HG03045 (cell line): ENCODE results near the gene SOX15.

ENCODE experiments used
- ATAC-seq: cut with Tn5 transposase; IDR thresholded peaks from one replicate; pipeline ENCODE4 v1.9.1; 2021; ENCODE audit warnings: mild to moderate bottlenecking, moderate library complexity; ENCODE audit not compliant: unreplicated experiment

Gene SOX15

GRCh38 chr17:7559320-7560171 is 30.3 kb downstream of the SOX15 start:
- no peak for ATAC-seq

GRCh38 chr17:7558544-7559319 is 31.2 kb downstream of the SOX15 start, which contains the start of gene TNFSF13:
TSS of gene TNFSF13 (plus strand) at chr17:7558750. CDS start at chr17:7559040, 290 bp downstream.
- ATAC-seq = no peak

- ATAC-seq = no peak
Measured at GRCh38 chr17:7557775-7558543, 31.9 kb downstream of the SOX15 start.

GRCh38 chr17:7557147-7557764 is 32.6 kb downstream of the SOX15 start:
- no peak for ATAC-seq

GRCh38 chr17:7556627-7557026 is 33.3 kb downstream of the SOX15 start:
- ATAC-seq = no peak

- no peak for ATAC-seq
Measured at GRCh38 chr17:7555320-7555948, 34.5 kb downstream of the SOX15 start.

GRCh38 chr17:7553356-7553755 is 36.5 kb downstream of the SOX15 start:
- no peak for ATAC-seq

GRCh38 chr17:7552621-7553051 is 37.3 kb downstream of the SOX15 start:
- ATAC-seq = no peak

GRCh38 chr17:7551396-7551795 is 38.5 kb downstream of the SOX15 start:
- no peak for ATAC-seq

GRCh38 chr17:7550344-7550743 is 39.5 kb downstream of the SOX15 start:
- ATAC-seq = no peak

GRCh38 chr17:7549401-7550055 is 40.4 kb downstream of the SOX15 start:
- ATAC-seq = no peak

- ATAC-seq = no peak
Measured at GRCh38 chr17:7548585-7549400, 41.1 kb downstream of the SOX15 start, which contains the start of gene TNFSF12. TSS of gene TNFSF12 (plus strand) at chr17:7549058. CDS start at chr17:7549154, 96 bp downstream.

GRCh38 chr17:7544911-7545310 is 45.0 kb downstream of the SOX15 start:
- no peak for ATAC-seq

GRCh38 chr17:7541074-7541621 is 48.7 kb downstream of the SOX15 start:
- ATAC-seq = no peak

GRCh38 chr17:7538891-7539545 is 50.9 kb downstream of the SOX15 start:
- no peak for ATAC-seq
